GM18519 (cell line): ENCODE measurements around the gene SNORC.

Experiments
- ATAC-seq: cut with Tn5 transposase; IDR thresholded peaks from one replicate; pipeline ENCODE4 v1.9.1; 2021; ENCODE audit warnings: mild to moderate bottlenecking, moderate library complexity; ENCODE audit not compliant: unreplicated experiment, low FRiP score

Gene SNORC

DNA sequence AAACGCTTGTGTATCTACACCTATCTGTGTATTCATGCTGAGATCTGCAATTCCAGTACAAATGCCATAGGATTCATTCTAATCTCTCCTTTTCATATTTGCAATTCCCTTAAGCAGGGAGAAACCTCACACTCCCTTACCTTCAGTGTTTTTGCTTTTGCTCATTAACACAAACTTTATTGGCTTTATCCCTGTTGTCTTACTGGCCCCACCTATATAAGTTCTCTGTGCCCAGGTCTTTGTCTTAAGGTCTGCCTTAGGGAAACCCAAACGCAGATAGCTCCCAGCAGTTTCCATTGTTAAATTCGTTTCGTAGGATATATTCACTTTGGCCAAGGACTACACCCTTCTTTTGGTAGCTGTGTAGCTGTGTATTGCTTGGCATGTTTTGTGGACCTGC, 4.0 kb upstream of the SNORC start:
- ATAC-seq, result no peak

DNA sequence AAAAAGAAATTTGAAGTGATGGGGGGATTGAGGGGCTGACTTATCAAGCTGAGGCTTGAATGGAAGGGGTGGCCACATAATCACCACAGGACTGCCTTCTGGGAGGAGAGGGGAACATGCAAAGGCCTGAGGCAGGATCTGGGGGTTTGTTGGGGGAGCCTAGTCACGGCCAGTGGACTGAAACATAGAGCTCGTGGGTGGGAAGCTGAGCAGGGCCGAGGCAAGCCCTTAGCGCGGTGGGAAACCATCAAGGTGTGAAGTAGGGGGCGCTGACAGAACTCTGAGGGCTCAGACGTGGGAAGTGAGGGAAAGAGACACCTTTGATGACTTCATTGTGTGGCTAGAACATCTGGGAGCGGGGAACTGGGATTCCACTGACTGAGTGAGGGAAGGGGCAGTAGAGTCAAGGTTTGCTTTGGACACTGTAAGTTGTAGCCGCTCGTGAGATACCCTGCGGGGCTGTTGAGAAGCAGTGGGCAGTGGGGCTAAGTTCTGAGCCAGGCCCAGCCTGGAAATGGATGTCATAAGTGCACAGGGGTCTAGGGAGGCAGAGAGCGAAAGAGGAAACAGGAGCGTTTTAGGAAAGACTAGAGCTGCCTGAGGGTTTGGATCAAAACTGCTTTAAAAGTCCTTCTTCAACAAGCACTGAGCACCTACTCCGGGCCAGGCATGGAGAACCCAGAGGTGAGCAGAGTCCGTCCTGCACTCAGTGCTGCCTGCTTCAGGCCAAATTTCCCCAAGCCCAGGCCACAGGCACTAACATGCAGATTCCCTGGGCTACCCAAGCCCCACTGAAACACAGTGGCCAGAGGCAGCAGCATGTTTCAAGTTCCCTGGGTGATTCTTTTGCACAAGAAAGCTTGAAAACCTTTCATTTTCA, 686 bp upstream of the SNORC start:
- ATAC-seq, result no peak

DNA sequence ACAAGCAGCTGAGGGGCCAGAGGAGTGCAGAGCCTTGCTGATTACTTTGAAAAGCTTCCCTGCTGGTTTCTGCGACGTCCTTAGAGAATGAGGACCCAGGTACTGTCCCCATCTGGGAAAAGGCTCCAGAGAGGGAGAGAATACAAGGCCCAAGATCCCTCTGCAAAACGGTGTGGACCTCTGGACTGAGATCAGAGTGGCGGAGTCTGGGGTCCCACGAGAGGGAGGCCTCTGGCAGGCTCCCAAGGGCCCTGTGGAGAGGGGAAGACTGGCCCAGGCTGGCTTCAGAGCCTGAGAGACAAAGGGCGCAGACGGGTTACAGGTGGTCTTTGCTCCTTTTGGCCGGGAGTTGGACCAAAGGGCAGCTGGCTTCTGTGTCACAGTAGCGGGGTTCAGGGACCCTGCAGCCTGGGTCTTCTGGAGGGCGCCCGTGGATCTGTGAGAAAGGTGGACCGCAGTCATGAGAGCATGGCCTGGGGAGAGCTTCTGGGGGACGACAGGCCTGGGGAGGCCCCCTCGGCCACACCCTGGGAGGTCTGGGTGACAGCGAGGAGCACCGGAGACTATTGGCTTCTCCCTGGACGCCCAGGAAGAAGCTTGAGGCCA, 805 bp downstream of the SNORC start:
- ATAC-seq, result no peak

DNA sequence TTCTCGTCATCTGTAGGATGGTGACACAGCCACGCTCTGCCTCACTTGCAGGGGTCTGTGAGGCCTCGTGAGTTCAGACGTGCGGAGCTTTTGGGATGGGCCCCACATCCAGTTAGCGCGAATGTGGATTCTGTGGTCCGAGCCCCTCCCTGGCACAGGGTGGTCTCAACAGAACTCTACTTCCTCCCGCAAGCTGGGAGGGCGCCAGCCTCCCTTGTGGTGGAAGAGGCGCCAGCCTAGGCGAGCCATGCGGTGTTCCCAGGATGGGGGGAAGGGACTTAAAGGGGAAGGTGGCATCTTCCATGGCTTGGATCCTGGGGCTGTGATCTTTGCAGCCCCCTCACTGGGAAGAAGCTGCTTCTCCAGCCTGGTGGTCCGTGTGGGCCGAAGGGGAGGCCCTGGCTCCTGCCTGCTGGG, 1.4 kb downstream of the SNORC start:
- ATAC-seq, result no peak

DNA sequence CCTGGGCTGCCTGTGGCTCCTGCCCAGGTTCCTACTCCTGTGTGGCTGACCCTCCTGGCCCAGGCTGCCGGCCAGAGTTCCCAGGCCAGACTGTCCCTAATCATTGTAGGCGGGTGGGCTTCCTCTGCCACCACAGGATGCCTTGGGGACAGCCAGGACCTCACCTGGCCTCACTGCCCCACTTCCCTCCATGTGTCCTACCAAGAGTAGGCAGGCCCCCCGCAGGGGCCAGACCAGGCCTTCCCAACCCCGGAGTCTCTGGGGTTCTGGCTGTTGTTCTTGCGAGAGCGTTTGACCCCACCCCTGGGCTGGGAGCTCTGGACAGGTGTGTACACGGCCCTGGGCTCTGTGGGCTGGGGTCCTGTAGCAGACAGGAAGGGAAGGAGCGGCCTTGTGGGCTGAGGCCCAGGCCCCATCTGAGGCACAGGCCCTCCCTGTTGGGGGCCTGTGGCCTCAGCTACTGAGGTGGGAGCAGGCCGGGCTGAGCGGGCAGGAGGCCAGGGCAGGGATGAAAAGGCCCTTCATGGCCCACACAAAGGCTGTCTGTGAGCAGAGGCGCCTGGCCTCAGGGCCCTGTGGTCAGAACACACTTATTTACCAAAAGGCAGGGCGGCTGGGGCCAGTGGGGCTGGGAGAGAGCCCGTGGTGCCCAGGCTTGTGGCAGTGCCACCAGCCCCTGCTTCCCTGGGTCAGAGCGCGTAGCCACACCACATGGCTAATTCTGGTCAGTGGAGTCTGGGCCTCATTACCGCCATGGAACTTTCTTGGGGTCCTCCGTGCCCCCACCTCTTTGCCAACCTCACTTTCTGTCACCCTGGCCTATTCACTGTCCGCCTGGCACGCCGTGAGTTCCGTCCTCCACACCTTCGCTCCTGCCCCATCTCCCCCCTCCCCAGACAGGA, 2.0 kb downstream of the SNORC start:
- no peak for ATAC-seq

DNA sequence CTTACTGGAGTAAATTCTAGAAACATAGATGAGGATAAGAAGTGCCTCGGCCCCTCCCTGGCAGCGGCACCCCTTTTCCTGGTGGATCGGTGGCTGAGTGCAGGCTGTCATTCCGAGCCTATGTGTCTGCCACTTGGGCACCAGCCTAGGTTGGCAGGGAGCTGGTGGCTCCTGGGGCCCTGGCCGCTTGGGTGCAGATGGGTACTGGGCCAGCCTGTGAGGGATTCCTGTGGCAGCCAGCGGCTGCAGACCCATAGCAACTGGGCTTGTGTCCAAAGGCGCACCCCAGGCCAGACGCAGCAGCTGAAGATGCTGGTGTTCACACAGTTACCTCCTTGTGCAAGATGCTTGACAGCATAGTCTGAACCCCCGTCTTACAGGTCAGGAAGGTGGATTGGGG, 2.8 kb downstream of the SNORC start:
- ATAC-seq, result no peak

DNA sequence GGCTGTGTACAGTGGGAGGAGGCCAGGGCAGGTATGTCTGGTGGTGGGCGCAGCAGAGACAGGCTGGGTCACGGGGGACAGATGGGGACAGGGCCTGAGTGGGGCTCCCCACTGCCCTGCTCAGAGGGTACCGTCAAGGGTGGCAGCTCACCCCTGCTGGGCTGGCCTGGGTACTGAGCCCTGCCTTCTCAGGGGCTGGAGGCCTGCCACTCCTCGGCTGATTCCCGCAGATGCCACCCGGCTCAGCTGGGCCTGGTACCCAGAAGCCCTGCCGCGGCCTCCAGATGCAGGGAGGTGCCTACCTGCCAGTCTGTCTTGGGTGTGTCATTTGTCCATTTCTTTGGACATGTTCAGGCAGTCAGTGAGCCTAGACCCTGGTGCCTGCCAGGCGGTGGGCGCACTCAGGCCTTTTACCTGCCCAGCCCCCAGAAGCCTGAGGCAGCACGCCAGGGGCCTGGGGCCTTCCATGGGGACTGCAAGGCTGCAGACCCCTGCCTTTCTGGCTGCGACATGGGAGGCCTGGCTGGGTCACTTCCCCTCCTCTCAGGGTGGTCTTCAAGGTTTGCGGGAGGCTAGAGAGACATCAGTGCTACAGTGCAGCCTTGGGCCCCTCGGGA, 3.3 kb downstream of the SNORC start:
- ATAC-seq, result no peak

DNA sequence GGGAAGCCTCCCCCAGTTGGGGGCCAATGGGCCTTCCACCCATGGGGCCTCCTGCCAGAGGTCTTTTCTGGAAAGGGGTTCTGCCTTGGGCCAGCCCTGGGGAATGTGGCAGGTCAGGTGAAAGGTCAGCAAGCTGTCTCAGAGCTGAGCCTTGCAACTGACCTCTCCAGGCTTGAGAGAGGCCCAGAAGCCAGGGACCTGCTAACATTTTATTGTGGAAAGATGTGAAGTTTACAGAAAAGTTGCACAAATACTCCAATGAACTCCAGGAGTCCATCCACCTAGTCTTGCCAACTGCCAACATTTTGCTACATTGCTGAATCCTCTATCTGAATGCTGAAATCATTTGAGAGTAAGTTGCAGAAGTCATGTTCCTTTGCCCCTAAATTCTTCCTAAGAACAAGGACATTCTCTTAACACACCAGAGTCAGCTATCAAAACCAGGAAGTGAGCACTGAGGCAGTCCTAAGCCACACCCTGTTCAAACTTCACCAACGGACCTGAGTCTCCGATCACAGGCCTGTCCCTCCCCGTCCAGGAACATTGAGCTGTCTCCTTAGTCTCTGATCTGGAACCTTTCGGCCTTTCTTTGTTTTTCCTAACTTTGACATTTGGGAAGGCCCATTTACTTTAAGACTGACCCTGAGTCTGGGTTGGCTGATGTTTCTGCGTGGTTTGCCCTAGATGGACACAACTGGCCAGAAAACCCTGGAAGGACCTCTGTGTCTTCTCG, 4.0 kb downstream of the SNORC start:
- no peak for ATAC-seq

DNA sequence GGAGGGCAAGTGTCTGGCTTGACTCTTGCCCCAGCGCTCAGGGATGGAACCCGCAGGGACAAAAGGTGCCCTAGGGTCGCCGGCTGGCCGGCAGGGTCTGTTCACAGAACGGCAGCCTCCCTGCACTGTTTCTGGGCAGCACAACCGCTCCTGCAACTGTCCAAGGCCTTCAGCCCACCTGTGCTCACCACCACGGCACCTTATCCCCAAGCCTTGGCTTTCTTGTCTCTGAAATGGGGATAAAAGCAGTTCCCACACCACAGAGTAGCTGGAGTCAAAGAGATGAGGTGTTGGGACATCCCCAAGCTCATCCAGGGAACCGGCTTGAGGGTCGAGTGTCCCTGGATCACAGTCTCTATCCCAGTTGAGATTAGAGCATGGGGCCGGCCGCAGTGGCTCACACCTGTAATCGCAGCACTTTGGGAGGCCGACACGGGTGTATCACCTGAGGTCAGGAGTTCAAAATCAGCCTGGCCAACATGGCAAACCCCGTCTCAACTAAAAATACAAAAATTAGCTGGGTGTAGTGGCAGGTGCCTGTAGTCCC, 4.7 kb downstream of the SNORC start:
- no peak for ATAC-seq

DNA sequence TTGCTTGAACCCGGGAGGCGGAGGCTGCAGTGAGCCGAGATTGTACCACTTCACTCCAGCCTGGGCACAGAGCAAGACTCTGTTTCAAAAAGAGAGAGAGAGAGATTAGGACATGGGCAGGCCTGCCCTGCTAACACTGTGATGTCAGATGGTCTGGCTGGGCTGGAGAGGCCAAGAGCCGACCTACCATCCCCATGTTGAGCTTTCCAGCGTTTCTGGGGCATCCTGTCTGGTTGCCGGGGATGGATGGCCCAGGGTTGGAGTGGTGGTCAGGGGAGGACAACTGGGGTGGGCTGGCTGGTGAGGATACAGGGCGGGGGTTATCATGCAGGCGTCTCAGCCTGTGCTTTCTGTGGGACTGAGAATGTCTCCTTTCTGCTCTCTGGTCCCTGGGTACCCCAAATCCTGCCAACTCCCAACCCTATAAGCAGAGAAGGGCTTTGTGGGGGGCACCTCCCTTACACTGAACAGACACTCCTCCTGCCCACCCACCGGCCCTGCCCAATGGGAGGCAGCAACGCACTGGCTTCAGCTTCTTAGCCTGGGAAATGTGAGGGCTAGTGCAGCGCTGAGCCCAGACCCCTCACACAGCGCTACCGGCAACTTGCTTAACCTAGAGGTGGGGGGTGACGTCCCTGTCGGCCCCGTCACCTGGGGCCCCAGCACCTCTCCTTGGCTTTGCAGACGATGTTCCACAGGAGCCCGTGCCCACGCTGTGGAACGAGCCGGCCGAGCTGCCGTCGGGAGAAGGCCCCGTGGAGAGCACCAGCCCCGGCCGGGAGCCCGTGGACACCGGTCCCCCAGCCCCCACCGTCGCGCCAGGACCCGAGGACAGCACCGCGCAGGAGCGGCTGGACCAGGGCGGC, 5.4 kb downstream of the SNORC start:
- no peak for ATAC-seq

DNA sequence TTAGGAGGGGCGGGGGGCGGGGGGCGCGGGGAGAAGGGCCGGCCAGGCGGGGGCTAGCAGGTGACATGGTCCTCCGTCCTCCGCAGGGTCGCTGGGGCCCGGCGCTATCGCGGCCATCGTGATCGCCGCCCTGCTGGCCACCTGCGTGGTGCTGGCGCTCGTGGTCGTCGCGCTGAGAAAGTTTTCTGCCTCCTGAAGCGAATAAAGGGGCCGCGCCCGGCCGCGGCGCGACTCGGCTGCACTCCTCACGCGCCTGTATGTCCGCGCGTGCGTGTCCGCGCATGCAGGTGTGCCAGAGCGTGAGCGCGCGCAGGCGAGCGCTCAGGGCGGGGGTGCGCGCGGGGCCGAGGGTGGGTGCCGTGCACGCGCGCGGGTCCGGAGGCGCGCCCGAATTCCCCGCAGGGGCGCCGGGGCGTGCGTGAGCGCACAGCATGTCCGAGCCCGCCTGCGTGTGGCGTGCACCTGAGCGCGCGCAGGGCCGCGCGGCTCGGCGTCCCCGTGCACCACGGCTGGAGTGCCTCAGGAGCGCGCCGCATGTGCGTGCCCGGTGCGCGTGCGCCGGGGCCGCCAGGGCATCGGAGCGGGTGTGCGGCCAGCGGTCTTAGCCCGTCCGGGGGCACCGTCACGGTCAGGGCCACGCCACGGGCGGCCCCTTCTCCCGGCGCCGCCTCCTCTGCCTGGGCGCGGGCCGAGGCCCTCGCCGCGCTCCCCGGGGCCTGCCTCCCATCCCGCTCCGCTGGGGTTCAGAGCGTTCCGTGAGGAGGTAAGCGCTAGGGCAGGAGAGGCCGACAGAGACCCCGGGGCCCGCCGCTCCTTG, 6.3 kb downstream of the SNORC start:
- ATAC-seq, result no peak

DNA sequence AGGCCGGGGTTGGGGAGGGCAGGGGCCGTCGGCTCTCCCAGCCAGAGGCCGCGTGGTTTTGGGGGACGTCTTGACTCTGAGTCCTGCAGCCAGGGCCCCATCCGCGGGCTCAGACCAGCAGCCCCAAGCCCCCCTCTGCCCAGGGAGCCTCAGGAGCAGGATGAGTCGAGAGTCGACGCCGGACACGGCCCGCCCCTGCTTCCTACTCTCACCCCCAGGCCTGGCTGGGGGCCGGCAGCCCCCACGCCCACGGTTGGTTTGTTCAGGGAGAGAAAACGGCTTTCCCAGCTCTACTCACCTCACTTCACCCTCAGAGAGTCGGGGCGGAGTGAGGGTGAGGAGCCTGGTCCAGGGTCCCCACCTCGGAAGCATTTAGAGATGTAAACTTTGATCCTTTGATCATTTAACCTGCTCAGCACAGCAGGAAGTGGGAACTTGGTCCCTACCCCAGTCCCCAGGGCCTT, 6.9 kb downstream of the SNORC start:
- ATAC-seq, result no peak

DNA sequence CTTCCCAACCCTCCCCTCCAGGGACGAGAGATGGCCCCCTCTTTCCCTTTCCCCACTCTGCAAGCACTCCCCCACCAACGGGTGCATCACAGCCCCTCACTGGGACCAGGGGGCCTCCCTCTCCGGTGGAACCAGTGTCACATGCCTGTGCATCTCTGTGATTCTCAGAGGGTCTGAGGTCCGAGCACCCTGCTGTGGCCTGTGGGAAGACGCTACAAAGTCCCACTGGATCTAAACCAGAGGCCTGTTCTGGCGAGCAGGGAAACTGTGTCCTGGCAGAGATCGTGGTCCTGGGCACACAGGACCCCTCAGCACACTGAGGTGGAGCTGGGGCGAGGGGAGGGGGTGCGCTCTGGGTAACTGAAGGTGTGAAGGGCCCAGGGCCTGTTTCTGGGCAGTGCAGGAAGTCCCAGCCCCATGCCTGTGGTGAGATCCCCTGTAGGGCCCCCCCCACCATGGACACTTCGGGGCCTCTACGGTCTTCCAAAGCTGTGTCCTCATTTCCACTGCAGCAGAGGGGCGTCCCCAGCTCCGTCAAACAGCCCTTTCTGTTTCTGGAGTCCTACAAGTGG, 8.0 kb downstream of the SNORC start:
- ATAC-seq, result no peak

DNA sequence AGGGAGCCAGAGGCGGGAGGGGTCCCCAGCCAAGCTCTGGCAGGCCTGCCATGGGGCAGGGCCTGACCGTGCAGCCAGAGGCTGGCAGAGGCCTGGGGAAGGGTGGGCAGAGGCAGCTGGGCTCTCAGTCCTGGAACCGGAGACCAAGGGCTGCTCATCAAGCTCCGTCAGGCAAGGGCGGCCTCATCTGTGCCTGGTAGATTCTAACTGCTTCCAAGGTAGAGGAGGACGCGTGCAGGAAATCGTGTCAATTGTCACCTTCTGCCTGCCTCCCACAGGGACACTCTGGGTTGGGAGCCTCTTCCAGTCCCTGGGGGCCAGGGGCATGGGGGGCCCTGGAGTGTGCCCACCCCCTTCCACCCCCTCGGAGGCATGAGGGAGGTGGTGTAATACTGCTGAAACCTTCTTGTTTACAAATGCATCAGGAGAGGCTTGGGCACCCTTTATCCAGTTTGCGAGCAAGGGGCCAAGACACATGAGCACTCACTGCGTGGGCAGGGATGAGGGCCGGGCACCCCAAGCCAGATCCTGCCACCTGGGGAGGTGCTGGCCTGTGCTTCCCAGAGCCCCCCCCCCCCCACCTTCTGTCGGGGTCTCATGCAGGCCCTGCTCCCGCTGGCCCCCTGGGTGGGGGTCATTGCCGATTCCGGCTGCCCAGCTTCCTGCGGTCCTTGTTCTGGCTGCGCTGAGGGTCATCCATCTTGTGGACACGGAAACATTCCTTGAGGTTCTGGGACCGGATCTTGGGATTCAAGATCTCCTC, 9.0 kb downstream of the SNORC start:
- no peak for ATAC-seq

DNA sequence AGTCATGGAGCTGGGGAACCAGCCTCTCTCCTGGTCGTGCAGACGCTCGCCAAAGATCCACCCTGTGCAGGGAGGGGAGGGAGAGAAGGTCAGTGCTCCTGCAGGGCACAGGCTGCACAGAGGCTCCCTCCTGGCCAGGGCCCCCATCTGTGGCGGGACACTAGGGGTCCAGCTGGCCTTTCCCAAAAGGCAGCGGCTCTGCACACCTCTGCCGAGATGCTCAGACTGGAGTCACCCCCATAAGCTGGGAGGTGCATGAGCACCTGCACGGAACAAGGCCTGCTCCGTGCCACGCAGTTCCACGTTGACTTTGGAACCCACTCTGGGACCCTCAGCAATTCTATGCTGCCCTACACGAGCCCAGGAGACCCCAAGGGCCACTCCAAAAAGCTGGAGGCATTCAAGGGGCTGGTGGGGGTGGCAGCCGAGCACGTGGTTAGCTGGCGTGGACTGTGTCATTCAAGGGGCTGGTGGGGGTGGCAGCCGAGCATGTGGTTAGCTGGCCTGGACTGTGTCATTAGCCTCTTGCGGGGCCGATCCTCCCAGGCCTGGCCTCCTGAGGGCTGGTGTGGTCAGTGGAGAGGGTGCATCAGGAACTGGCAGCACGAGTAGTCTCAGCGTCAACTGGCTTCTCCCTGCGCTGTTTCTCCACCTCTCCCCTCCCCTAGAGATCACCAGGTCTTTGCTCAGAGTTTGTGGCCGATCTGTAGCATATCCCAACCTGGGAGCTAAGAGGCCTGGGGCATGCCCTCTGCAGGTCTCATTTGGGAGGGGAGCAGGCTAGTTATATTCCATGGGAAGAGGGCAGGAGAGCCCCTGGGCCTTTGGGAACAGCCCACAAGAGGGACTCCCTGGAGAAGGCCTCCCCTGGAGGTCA, 9.8 kb downstream of the SNORC start:
- no peak for ATAC-seq
